RKO (cell line): Measurements from ENCODE around the gene NRM.
A peak's percentile ranks its signal among the peaks of the same experiment; 100 is the strongest.
"Not testable (repeated sequence)": the region's sequence is repeated elsewhere in the genome, so short reads cannot be mapped to it uniquely, and the experiment has no call there.

Source experiments
- DNase-seq: peaks from one replicate; pipeline ENCODE4 v3.0.0-alpha.2; 2016; ENCODE audit warnings: low spot score

NRM gene

DNA sequence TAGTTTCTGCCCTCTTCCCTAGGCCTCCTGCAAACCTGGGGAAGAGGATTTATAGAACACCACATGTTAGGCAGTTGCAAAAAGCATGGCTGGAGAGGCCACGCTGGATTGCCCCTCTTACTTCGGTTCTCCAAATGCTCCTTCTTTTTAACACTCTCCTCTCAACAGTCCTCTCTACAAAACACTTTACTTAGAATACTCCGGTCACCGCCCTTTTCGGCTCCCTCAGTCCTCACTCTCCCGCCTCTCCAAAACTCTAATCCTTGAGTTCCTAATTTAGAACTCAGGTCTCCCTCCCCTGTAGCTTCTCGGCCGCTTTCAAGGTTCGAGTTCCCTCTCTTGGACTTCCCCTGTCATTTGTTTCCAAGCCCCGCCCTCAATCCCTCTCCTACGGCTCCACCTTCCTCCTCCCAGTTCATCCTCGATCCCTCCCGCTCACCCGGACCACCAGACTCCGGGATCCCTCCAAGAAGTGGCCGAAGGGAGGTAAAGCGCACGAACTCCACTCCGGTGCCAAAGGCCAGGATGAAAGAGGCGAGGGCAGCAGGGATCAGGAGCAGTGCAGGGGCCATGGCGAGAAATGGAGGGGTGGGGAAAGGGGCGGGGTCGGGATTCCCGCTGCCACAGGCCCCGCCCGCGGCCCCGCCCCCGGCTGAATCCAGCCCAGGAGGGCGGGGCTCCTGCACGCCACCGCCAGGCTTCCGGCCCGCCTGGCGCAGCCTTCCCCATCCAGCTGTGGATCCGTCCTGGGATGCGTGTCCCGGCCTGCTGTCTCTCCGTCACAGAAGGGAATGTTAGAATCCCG, at the start of gene NRM:
Gene NRM, minus strand, starts transcription at position 582 of the 805 bp plus-strand sequence. Its CDS starts 10 bp downstream, at position 572.
- peak; percentile 89 for DNase-seq

GRCh38 chr6:30740540-30740870, 49.7 kb upstream of the NRM start:
- no peak for DNase-seq

- no peak for DNase-seq
Measured at GRCh38 chr6:30738532-30738931, 47.7 kb upstream of the NRM start.

DNA sequence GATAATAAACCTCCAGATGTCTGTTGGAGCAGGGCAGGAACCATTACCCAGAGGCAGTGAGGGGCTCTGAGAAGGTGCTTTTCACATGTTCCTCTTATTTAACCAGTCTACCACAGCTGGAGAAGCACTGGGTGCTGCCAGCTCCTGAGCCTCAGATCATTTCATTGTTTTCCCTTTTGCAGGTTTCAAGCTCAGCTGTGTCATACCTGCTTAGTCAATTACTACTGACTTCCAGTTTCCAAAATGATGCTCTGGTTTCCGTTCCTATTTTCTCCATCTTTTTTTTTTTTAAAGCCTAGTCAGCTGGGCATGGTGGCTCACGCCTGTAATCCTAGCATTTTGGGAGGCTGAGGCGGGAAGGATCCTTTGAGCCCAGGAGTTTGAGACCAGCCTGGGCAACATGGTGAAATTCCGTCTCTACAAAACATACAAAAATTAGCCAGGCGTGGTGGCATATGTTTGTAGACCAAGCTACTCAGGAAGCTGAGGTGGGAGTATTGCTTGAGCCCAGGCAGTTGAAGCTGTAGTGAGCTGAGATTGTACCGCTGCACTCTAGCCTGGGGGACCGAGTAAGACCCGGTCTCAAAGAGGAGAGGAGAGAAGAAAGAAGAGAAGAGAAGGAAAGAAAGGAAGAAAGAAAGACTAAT, 45.0 kb upstream of the NRM start:
- DNase-seq = no peak

- DNase-seq = no peak
Measured at GRCh38 chr6:30732237-30732943, 41.6 kb upstream of the NRM start.

GRCh38 chr6:30730601-30731435, 40.0 kb upstream of the NRM start:
- DNase-seq = no peak

GRCh38 chr6:30727920-30728553, 37.3 kb upstream of the NRM start:
- DNase-seq = peak; percentile 75

- no peak for DNase-seq
Measured at GRCh38 chr6:30726506-30727413, 36.0 kb upstream of the NRM start.

- DNase-seq = peak; percentile 72
Measured at GRCh38 chr6:30725713-30726505, 35.1 kb upstream of the NRM start.

DNA sequence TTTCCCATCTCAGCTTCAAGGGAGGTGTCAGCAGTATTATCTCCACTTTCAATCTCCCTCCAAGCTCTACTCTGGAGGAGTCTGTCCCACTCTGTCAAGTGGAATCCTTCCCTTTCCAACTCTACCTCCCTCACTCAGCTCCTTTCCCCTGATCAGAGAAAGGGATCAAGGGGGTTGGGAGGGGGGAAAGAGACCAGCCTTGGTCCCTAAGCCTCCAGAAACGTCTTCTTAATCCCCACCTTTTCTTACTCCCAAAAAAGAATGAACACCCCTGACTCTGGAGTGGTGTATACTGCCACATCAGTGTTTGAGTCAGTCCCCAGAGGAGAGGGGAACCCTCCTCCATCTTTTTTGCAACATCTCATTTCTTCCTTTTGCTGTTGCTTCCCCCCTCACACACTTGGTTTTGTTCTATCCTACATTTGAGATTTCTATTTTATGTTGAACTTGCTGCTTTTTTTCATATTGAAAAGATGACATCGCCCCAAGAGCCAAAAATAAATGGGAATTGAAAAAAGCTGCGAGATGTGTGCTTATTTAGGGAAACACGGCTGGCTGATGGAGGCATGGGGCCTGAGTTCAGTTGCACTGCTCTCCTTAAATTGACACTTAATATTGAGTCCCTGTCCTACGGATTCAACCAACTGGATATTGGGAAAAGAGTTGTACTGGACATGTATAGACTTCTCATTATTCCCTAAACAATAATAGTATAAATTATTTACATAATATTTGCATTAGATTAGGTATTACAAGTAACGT, 34.3 kb upstream of the NRM start:
- DNase-seq = no peak

GRCh38 chr6:30723843-30724741, 33.3 kb upstream of the NRM start:
- not testable (repeated sequence) for DNase-seq

DNA sequence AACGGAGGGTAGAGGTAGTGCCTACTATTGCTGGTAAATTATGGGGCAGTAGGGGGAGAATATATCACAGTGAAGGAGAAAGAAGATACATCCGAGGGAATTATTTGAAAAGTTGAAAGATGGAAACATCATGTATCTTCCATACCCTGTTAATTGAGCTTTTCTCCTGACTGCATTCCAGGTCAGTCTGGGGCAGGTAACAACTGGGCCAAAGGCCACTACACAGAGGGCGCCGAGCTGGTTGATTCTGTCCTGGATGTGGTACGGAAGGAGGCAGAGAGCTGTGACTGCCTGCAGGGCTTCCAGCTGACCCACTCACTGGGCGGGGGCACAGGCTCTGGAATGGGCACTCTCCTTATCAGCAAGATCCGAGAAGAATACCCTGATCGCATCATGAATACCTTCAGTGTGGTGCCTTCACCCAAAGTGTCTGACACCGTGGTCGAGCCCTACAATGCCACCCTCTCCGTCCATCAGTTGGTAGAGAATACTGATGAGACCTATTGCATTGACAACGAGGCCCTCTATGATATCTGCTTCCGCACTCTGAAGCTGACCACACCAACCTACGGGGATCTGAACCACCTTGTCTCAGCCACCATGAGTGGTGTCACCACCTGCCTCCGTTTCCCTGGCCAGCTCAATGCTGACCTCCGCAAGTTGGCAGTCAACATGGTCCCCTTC, 32.5 kb upstream of the NRM start:
- DNase-seq = not testable (repeated sequence)

- peak; percentile 80 for DNase-seq
Measured at GRCh38 chr6:30722280-30723112, 31.7 kb upstream of the NRM start.

DNA sequence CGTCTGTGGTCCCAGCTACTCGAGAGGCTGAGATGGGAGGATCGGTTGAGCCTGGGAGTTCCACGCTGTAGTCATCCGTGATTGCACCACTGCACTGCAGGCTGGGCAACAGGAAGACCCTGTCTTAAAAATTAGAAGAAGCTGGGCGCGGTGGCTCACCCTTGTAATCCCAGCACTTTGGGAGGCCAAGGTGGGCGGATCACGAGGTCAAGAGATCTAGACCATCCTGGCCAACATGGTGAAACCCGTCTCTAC, 31.2 kb upstream of the NRM start:
- DNase-seq = not testable (repeated sequence)

DNA sequence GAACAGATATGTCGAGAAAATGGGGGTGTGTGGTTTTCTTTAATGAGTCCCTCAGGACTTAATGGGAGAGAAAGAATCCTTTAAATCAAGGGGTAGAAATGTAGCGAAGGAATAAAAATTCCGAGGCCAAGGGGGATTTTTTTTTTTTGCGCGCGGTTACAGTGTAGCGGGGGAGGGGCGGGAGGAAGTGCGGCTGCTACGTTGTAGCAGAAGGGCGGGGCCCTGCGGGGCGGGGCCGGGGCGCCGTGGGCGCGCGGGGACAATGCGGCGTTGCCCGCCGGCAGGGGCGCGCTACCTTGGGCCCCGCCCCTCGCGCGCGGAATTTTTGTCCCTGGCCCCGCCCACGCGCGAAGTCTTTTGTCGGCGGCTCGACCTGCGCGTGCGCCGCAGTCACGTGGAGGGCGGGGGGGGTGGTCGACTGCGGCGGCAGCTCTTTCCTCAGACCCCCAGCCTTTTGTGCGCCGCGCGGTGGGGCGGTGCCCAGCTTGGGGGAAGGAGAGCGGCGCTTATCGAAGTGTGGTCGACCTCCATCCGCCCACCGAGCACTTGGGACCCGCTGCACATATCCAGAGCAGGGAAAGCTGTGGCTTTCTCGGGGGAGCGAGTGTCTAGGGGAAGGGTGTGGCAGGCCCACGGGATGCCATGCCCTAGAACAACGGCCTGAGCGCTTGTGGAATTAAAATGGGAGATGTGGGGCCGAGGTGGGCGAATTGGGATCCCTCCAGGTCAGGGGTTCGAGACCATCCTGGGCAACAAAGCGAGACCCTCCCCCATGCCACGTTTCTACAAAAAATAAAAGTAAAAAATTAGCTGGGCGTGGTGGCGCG, 30.6 kb upstream of the NRM start:
- peak; percentile 90 for DNase-seq

GRCh38 chr6:30720738-30721197, 30.0 kb upstream of the NRM start:
- DNase-seq = peak; percentile 78
